Large intestine (tissue), 3 donors: ENCODE data around the gene CACNG5. TPM values are rescaled to one million over a fixed set of nuclear protein-coding genes. Genes with fewer than 3 reads are reported as not detected.

Experiments used
- DNase-seq, 2 donors: peaks; one replicate each; pipeline versions ENCODE4 v3.0.0 to v3.0.0-alpha.2; 2013
- H3K27ac ChIP-seq: one replicate; pipeline ENCODE4 v1.5.1; 2013; ENCODE audit warnings: low read length
- H3K27me3 ChIP-seq: 2 replicates; pipeline ENCODE4 v1.6.1; 2013; ENCODE audit warnings: low read length; ENCODE audit not compliant: control insufficient read depth, insufficient read depth
- H3K36me3 ChIP-seq: 2 replicates; pipeline ENCODE4 v1.6.1; 2013; ENCODE audit warnings: low read length; ENCODE audit not compliant: control insufficient read depth, insufficient read depth
- H3K4me1 ChIP-seq: one replicate; pipeline ENCODE4 v1.6.1; 2013; ENCODE audit warnings: low read length; ENCODE audit not compliant: control insufficient read depth, insufficient read depth
- H3K4me3 ChIP-seq: one replicate; pipeline ENCODE4 v1.5.1; 2013; ENCODE audit warnings: low read length
- H3K9me3 ChIP-seq: one replicate; pipeline ENCODE4 v1.6.1; 2013; ENCODE audit warnings: mild to moderate bottlenecking, low read depth, low read length, moderate library complexity; ENCODE audit not compliant: control insufficient read depth
- WGBS: methylation state at CpG from one replicate; pipeline ENCODE4 v1.1.5; 2013; ENCODE audit warnings: low lambda C conversion rate; ENCODE audit not compliant: insufficient coverage; 5-methylcytosine and 5-hydroxymethylcytosine counted together
- polyA plus RNA-seq: library from polyadenylated mRNA; unstranded; fragments of 120-200 nt; gene quantifications from one replicate; pipeline ENCODE4 v1.2.1, GENCODE V29; 2013

Gene CACNG5
- polyA plus RNA-seq, 1 donor: 0.19 TPM

DNA sequence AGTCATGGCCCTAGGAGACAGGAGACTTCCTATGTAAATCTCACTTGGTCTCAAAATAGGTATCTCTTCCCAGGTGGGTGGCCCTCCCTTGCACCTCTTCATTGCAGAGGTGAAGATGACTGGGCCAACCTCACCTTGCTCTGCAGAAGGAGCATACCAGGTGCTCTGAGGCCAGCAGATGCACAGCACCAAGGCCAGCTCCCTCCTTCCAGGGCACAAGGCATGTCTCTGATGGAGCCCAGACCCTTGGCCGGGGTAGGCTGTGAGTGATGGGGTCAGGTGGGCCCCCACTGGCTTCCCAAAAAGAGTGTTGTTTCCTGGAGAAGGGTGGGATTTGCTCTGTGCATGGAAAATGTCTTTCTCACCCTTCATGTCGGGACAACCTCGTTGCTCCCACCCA, 12.8 kb downstream of the CACNG5 start:
- H3K9me3 ChIP-seq: no peaks in the 10 kb centered on the region
- DNase-seq: no peak
- no peaks in the 10 kb centered on the region for H3K4me1 ChIP-seq
- no peak overlapping the region for H3K4me3 ChIP-seq
- no peaks in the 10 kb centered on the region for H3K36me3 ChIP-seq
- no CpG with 5 or more reads among the region's 3 CpGs for WGBS
- H3K27ac ChIP-seq: no peak overlapping the region
- no peaks in the 10 kb centered on the region for H3K27me3 ChIP-seq

GRCh38 chr17:66848496-66848895, 13.6 kb downstream of the CACNG5 start:
- Histone ChIP-seq H3K4me1 (no peaks in the 10 kb centered on the region), H3K9me3 (no peaks in the 10 kb centered on the region), H3K27ac (no peak overlapping the region), H3K4me3 (no peak overlapping the region), H3K27me3 (no peaks in the 10 kb centered on the region), H3K36me3 (no peaks in the 10 kb centered on the region)
- no CpG with 5 or more reads among the region's 6 CpGs for WGBS
- DNase-seq: no peak

- no CpG with 5 or more reads among the region's 14 CpGs for WGBS
- Histone ChIP-seq H3K4me1 (no peaks in the 10 kb centered on the region), H3K36me3 (no peaks in the 10 kb centered on the region), H3K27me3 (no peaks in the 10 kb centered on the region), H3K4me3 (no peak overlapping the region), H3K27ac (no peak overlapping the region), H3K9me3 (no peaks in the 10 kb centered on the region)
- no peak for DNase-seq
Measured at GRCh38 chr17:66849032-66849655, 14.2 kb downstream of the CACNG5 start.

GRCh38 chr17:66849851-66850580, 15.1 kb downstream of the CACNG5 start:
- Histone ChIP-seq H3K27me3 (no peaks in the 10 kb centered on the region), H3K4me3 (no peak overlapping the region), H3K27ac (no peak overlapping the region), H3K9me3 (peaks cover 3% of the 10 kb centered on the region), H3K36me3 (no peaks in the 10 kb centered on the region), H3K4me1 (no peaks in the 10 kb centered on the region)
- no CpG with 5 or more reads among the region's 4 CpGs for WGBS
- no peak for DNase-seq

- Histone ChIP-seq H3K9me3 (peaks cover 3% of the 10 kb centered on the region), H3K4me1 (no peaks in the 10 kb centered on the region), H3K27ac (no peak overlapping the region), H3K36me3 (no peaks in the 10 kb centered on the region), H3K4me3 (no peak overlapping the region), H3K27me3 (no peaks in the 10 kb centered on the region)
- WGBS: no CpG with 5 or more reads among the region's 3 CpGs
- no peak for DNase-seq
Measured at GRCh38 chr17:66850692-66851091, 15.8 kb downstream of the CACNG5 start.

- Histone ChIP-seq H3K27me3 (no peaks in the 10 kb centered on the region), H3K4me1 (no peaks in the 10 kb centered on the region), H3K4me3 (no peak overlapping the region), H3K9me3 (peaks cover 3% of the 10 kb centered on the region), H3K27ac (no peak overlapping the region), H3K36me3 (no peaks in the 10 kb centered on the region)
- WGBS: no CpG with 5 or more reads among the region's 10 CpGs
- DNase-seq: no peak
Measured at GRCh38 chr17:66855204-66855603, 20.3 kb downstream of the CACNG5 start.

- Histone ChIP-seq H3K4me1 (no peaks in the 10 kb centered on the region), H3K27ac (no peak overlapping the region), H3K27me3 (no peaks in the 10 kb centered on the region), H3K9me3 (peaks cover 3% of the 10 kb centered on the region), H3K36me3 (no peaks in the 10 kb centered on the region), H3K4me3 (no peak overlapping the region)
- WGBS: no CpG with 5 or more reads among the region's 12 CpGs
- no peak for DNase-seq
Measured at GRCh38 chr17:66858226-66859083, 23.5 kb downstream of the CACNG5 start.

DNA sequence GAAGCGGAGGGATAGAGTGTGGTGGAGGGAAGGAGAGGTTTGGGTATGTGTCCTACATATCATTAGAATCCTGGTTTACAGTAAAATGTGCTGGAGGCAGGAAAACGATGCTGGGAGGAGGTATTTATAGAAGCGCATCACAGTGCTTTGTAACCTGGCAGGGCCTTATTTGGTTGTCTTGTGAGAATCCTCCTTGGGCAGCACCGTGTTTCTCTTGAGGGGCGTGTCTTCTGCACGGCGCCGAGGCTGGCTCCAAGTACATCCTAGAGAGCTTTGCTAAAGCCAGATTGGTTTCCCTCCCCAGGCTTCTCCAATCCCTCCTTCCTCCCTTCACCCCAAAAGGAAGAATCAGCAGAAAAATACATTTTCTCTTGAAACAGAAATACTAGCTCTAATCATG, 24.4 kb downstream of the CACNG5 start:
- 90% methylated on average over 2 of the region's 8 CpGs for WGBS
- Histone ChIP-seq H3K36me3 (no peaks in the 10 kb centered on the region), H3K4me1 (no peaks in the 10 kb centered on the region), H3K4me3 (no peak overlapping the region), H3K27me3 (no peaks in the 10 kb centered on the region), H3K9me3 (peaks cover 3% of the 10 kb centered on the region), H3K27ac (no peak overlapping the region)
- DNase-seq: no peak

DNA sequence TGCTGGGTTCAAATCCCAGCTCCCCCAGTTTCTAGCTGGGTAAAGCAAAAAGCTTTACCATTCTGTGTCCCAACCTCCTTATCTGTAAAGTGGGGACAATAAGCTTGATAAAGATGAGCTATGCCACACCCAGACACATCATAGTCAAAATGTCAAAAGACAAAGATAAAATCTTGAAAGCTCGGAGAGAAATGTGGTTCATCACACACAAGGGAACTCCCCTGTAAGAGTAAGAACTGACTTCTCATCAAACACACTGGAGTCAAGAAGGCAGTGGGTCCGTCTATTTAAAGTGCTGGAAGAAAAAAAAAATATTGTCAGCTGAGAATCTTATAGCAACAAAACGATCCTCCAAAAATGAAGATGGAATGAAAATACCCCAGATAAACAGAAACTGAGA, 25.3 kb downstream of the CACNG5 start:
- no peak for DNase-seq
- no peaks in the 10 kb centered on the region for H3K4me1 ChIP-seq
- 95% methylated on average over 2 of the region's 3 CpGs for WGBS
- no peak overlapping the region for H3K4me3 ChIP-seq
- no peaks in the 10 kb centered on the region for H3K36me3 ChIP-seq
- H3K27ac ChIP-seq: no peak overlapping the region
- H3K27me3 ChIP-seq: no peaks in the 10 kb centered on the region
- no peaks in the 10 kb centered on the region for H3K9me3 ChIP-seq

- Histone ChIP-seq H3K27me3 (no peaks in the 10 kb centered on the region), H3K9me3 (no peaks in the 10 kb centered on the region), H3K36me3 (no peaks in the 10 kb centered on the region), H3K4me3 (no peak overlapping the region), H3K27ac (no peak overlapping the region), H3K4me1 (no peaks in the 10 kb centered on the region)
- no peak for DNase-seq
- no CpG with 5 or more reads among the region's 2 CpGs for WGBS
Measured at GRCh38 chr17:66863820-66864219, 28.9 kb downstream of the CACNG5 start.
